Astrocyte of the spinal cord (primary cell): ENCODE data around the gene TRHDE.

ENCODE experiments used
- DNase-seq: peaks from one replicate; pipeline ENCODE4 v3.0.0; 2011; ENCODE audit warnings: low read depth, low spot score
- H3K4me3 ChIP-seq: 2 replicates; pipeline ENCODE4 v1.5.1; 2011; ENCODE audit warnings: low read depth, mild to moderate bottlenecking, low read length, moderate library complexity
- in situ Hi-C: cut with HindIII; loops from 2 replicates; pipeline ENCODE4 v1.10.0; 2017; ENCODE audit warnings: low sequenced_read_pairs
- TF ChIP-seq, protein P1 (sequence below): IDR thresholded peaks from 2 replicates; pipeline ENCODE4 v1.5.1; 2012; ENCODE audit warnings: low read depth, mild to moderate bottlenecking, low read length, inconsistent platforms

Gene TRHDE

GRCh38 chr12:72535212-72535990, 263.2 kb downstream of the TRHDE start:
- DNase-seq: no peak

GRCh38 chr12:72540811-72541210, 268.6 kb downstream of the TRHDE start:
- no peak overlapping the region for H3K4me3 ChIP-seq
- in situ Hi-C loops: no loop called here

More at GRCh38 chr12:72535212-72535990, 263.2 kb downstream of the TRHDE start:
- in situ Hi-C loops: no loop called here
- TF ChIP-seq, protein P1, sequence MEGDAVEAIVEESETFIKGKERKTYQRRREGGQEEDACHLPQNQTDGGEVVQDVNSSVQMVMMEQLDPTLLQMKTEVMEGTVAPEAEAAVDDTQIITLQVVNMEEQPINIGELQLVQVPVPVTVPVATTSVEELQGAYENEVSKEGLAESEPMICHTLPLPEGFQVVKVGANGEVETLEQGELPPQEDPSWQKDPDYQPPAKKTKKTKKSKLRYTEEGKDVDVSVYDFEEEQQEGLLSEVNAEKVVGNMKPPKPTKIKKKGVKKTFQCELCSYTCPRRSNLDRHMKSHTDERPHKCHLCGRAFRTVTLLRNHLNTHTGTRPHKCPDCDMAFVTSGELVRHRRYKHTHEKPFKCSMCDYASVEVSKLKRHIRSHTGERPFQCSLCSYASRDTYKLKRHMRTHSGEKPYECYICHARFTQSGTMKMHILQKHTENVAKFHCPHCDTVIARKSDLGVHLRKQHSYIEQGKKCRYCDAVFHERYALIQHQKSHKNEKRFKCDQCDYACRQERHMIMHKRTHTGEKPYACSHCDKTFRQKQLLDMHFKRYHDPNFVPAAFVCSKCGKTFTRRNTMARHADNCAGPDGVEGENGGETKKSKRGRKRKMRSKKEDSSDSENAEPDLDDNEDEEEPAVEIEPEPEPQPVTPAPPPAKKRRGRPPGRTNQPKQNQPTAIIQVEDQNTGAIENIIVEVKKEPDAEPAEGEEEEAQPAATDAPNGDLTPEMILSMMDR: no peak
- no peak overlapping the region for H3K4me3 ChIP-seq

DNA sequence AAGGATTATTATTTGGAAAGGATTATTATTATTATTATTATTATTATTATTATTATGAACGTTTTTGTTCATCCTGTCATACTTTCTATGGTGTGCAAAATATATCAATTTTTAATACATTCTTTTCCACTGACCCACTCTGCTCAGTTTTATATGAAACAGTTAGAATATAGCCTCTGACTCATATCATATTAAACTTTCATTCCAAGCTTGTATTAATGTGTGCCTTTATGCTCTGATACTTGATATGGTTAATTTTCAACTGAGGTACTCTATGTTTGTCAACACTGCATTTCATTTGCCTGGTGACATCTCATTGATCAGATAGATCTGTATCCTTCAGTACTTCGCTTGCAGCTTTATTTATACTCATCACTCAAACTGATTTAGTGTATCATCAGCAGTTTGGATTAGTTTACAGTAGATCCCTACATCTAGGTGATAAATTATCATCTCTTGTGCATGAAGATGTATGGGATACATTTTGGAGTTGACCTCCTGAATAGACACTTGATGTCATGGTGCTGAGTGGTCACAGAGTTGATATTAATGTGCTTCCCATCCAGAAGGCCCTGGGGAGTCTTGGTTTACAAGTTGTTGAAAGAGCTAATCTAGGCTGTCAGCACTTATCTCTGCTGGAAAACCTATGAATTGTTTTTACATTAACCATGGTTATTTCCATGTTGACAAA, 271.8 kb downstream of the TRHDE start:
- in situ Hi-C loops: no loop called here
- H3K4me3 ChIP-seq: no peak overlapping the region
- TF ChIP-seq, protein P1: no peak
- DNase-seq: no peak

More at GRCh38 chr12:72540811-72541210, 268.6 kb downstream of the TRHDE start:
- TF ChIP-seq, protein P1: no peak
- DNase-seq: peak; percentile 50

GRCh38 chr12:72546106-72546505, 273.9 kb downstream of the TRHDE start:
- TF ChIP-seq, protein P1: no peak
- DNase-seq: peak; percentile 27

GRCh38 chr12:72547573-72547972, 275.4 kb downstream of the TRHDE start:
- TF ChIP-seq, protein P1: no peak
- in situ Hi-C loops: no loop called here
- peak; percentile 17 for DNase-seq
- H3K4me3 ChIP-seq: no peak overlapping the region

More at GRCh38 chr12:72546106-72546505, 273.9 kb downstream of the TRHDE start:
- no peak overlapping the region for H3K4me3 ChIP-seq
- in situ Hi-C loops: no loop called here

GRCh38 chr12:72549184-72549583, 277.0 kb downstream of the TRHDE start:
- in situ Hi-C loops: no loop called here
- TF ChIP-seq, protein P1: no peak
- no peak overlapping the region for H3K4me3 ChIP-seq
- DNase-seq: no peak
